Adrenal gland (tissue), 5 donors: Measurements from ENCODE around the gene STX16.

ENCODE experiments used
- CTCF ChIP-seq, 6 experiments: fragments of 450-650 bp in 4 of 6; fragments of 200-600 bp in 2 of 6; sonication (generic) in 1 of 6; IDR thresholded peaks; 1 replicate in 5 of 6; 2 replicates in 1 of 6; pipeline versions ENCODE4 v1.5.1 to v1.8.0; 2016 to 2021; ENCODE audit warnings: antibody characterized with exemption in 6 of 6, mild to moderate bottlenecking in 2 of 6, moderate library complexity in 1 of 6
- POLR2A ChIP-seq, 2 donors: fragments of 450-650 bp; IDR thresholded peaks; one replicate each; pipeline ENCODE4 v1.6.1; 2017; ENCODE audit warnings: antibody characterized with exemption in 2 of 2, mild to moderate bottlenecking in 2 of 2, moderate library complexity in 1 of 2
- donor health status: DM: no; HTN: no; CAD: no.

- no peak for TF ChIP-seq CTCF (IDR thresholded peaks at IDR 0.05)
- TF ChIP-seq POLR2A (IDR thresholded peaks at IDR 0.05): no peak
Measured at GRCh38 chr20:58602124-58602523, 49.0 kb upstream of the STX16 start.
